NOMO-1 treated with DMSO at 0.1 percent for 48 hours (cell line): Measurements from ENCODE around the gene CENPN.
A peak's percentile ranks its signal among the peaks of the same experiment; 100 is the strongest.

Source experiments
- DNase-seq: peaks from one replicate; lab custom pipeline; 2025; ENCODE audit not compliant: unreplicated experiment; lab: John Stamatoyannopoulos, UW

The CENPN gene

GRCh38 chr16:81029930-81030604 is 23.1 kb downstream of the CENPN start:
- no peak for DNase-seq

GRCh38 chr16:81035398-81035974 is 28.5 kb downstream of the CENPN start, which contains the start of gene ATMIN:
Gene ATMIN, plus strand, starts transcription at chr16:81035842. Its CDS starts 29 bp downstream, at chr16:81035871.
- peak; percentile 79 for DNase-seq

- DNase-seq = peak; percentile 15
Observed at GRCh38 chr16:81035975-81036750, 29.1 kb downstream of the CENPN start.

- peak; percentile 14 for DNase-seq
Observed at GRCh38 chr16:81036751-81037350, 29.8 kb downstream of the CENPN start.

- no peak for DNase-seq
Observed at GRCh38 chr16:81040131-81040530, 33.1 kb downstream of the CENPN start.

- no peak for DNase-seq
Observed at GRCh38 chr16:81040842-81041241, 33.8 kb downstream of the CENPN start.

GRCh38 chr16:81041696-81042095 is 34.7 kb downstream of the CENPN start:
- DNase-seq = no peak

- DNase-seq = no peak
Observed at GRCh38 chr16:81042821-81043220, 35.8 kb downstream of the CENPN start.

GRCh38 chr16:81053761-81054160 is 46.7 kb downstream of the CENPN start:
- DNase-seq = no peak

GRCh38 chr16:81060576-81061306 is 53.7 kb downstream of the CENPN start:
- DNase-seq = no peak

- DNase-seq = no peak
Observed at GRCh38 chr16:81061307-81061640, 54.3 kb downstream of the CENPN start.

- DNase-seq = no peak
Observed at GRCh38 chr16:81061871-81062608, 55.0 kb downstream of the CENPN start.

GRCh38 chr16:81066681-81067080 is 59.7 kb downstream of the CENPN start:
- no peak for DNase-seq

GRCh38 chr16:81067166-81067565 is 60.2 kb downstream of the CENPN start:
- DNase-seq = no peak

GRCh38 chr16:81069063-81069462 is 62.0 kb downstream of the CENPN start:
- no peak for DNase-seq

GRCh38 chr16:81070979-81071378 is 64.0 kb downstream of the CENPN start:
- DNase-seq = no peak

- no peak for DNase-seq
Observed at GRCh38 chr16:81071805-81072204, 64.8 kb downstream of the CENPN start.

GRCh38 chr16:81073560-81074330 is 66.7 kb downstream of the CENPN start:
- no peak for DNase-seq

GRCh38 chr16:81076566-81077075 is 69.6 kb downstream of the CENPN start:
- DNase-seq = peak; percentile 88
